Endodermal cell (in vitro differentiated cells): ENCODE results near the gene NTRK3. TPM values are rescaled to one million over a fixed set of nuclear protein-coding genes. Genes with fewer than 3 reads are reported as not detected.

ENCODE experiments used
- DNase-seq: peaks from one replicate; pipeline ENCODE4 v3.0.0-alpha.2; 2017
- H3K27ac ChIP-seq: 2 replicates; pipeline ENCODE4 v1.5.1; 2013; ENCODE audit warnings: mild to moderate bottlenecking, low read depth, low read length, moderate library complexity
- H3K27me3 ChIP-seq: 2 replicates; pipeline ENCODE4 v1.6.1; 2013; ENCODE audit warnings: mild to moderate bottlenecking, low read length, moderate library complexity; ENCODE audit not compliant: insufficient read depth, control insufficient read depth, poor library complexity, severe bottlenecking
- H3K36me3 ChIP-seq: 2 replicates; pipeline ENCODE4 v1.7.0; 2013; ENCODE audit warnings: mild to moderate bottlenecking, low read length, moderate library complexity; ENCODE audit not compliant: control insufficient read depth, insufficient read depth
- H3K4me1 ChIP-seq: one replicate; pipeline ENCODE4 v1.7.0; 2013; ENCODE audit warnings: low read length; ENCODE audit not compliant: control insufficient read depth, insufficient read depth
- H3K4me3 ChIP-seq: 2 replicates; pipeline ENCODE4 v1.5.1; 2013; ENCODE audit warnings: mild to moderate bottlenecking, low read length, moderate library complexity
- H3K9ac ChIP-seq: 2 replicates; pipeline ENCODE4 v1.6.1; 2013; ENCODE audit warnings: mild to moderate bottlenecking, low read length, moderate library complexity; ENCODE audit not compliant: poor library complexity, severe bottlenecking; ENCODE audit errors: extremely low read depth
- H3K9me3 ChIP-seq: 2 replicates; pipeline ENCODE4 v1.6.1; 2013; ENCODE audit warnings: mild to moderate bottlenecking, low read length, moderate library complexity; ENCODE audit not compliant: control insufficient read depth
- H3K27ac Mint-ChIP-seq: 2 replicates; pipeline ENCODE4 v1.8.0; 2020; ENCODE audit warnings: mixed read lengths
- H3K27me3 Mint-ChIP-seq: 2 replicates; pipeline ENCODE4 v1.8.0; 2021; ENCODE audit warnings: mild to moderate bottlenecking, mixed read lengths; ENCODE audit not compliant: insufficient read depth
- H3K36me3 Mint-ChIP-seq: 2 replicates; pipeline ENCODE4 v1.8.0; 2020; ENCODE audit warnings: low read depth, mixed read lengths
- H3K4me1 Mint-ChIP-seq: 2 replicates; pipeline ENCODE4 v1.8.0; 2020; ENCODE audit warnings: mixed read lengths
- H3K4me3 Mint-ChIP-seq: 2 replicates; pipeline ENCODE4 v1.8.0; 2020; ENCODE audit warnings: mild to moderate bottlenecking, moderate library complexity, mixed read lengths
- H3K9me3 Mint-ChIP-seq: 2 replicates; pipeline ENCODE4 v1.8.0; 2020; ENCODE audit warnings: mild to moderate bottlenecking, mixed read lengths
- CTCF ChIP-seq: fragments of 200-600 bp; sonication (generic); conservative IDR thresholded peaks from 2 replicates; pipeline ENCODE4 v1.5.0; 2021; ENCODE audit warnings: antibody characterized with exemption, mild to moderate bottlenecking
- WGBS, 2 experiments: methylation state at CpG; one replicate each; pipeline versions ENCODE4 v1.1.5 to v1.1.7; 2013; ENCODE audit warnings: missing lambda C conversion rate in 2 of 2, mixed read lengths in 1 of 2; ENCODE audit not compliant: insufficient coverage in 1 of 2, insufficient read length in 1 of 2; 5-methylcytosine and 5-hydroxymethylcytosine counted together
- total RNA-seq, 2 donors: library from RNA; stranded (reverse); fragmentation: NEBNext Ultra II Directional in 1 of 2; extraction: Animal tissue kit (Norgen Biotek cat#: 25700) in 1 of 2; gene quantifications; 2 replicates in 1 of 2; 3 replicates in 1 of 2; pipeline ENCODE4 v1.2.1, GENCODE V29; 2021

NTRK3 gene
- total RNA-seq, 2 donors from 2014 or later: 0.11 to 0.86 TPM

- no peak overlapping the region for H3K27ac Mint-ChIP-seq
- Histone ChIP-seq H3K27ac (no peak overlapping the region), H3K9me3 (no peaks in the 10 kb centered on the region), H3K4me1 (no peaks in the 10 kb centered on the region), H3K36me3 (no peaks in the 10 kb centered on the region), H3K9ac (no peak overlapping the region), H3K27me3 (peaks cover 11% of the 10 kb centered on the region), H3K4me3 (no peak overlapping the region)
- TF ChIP-seq CTCF: peak; percentile 44
- H3K4me3 Mint-ChIP-seq: no peak overlapping the region
- peaks cover 13% of the 10 kb centered on the region for H3K27me3 Mint-ChIP-seq
- no peaks in the 10 kb centered on the region for H3K36me3 Mint-ChIP-seq
- H3K9me3 Mint-ChIP-seq: no peaks in the 10 kb centered on the region
- 80 to 88% methylated on average over 1 to 5 of the region's 5 CpGs for WGBS, 2 experiments
- DNase-seq: peak; percentile 60
- no peaks in the 10 kb centered on the region for H3K4me1 Mint-ChIP-seq
Observed at GRCh38 chr15:88241060-88241459, 15.5 kb downstream of the NTRK3 start.

GRCh38 chr15:88239594-88239993 is 16.9 kb downstream of the NTRK3 start:
- H3K9me3 ChIP-seq: no peaks in the 10 kb centered on the region
- H3K4me1 ChIP-seq: no peaks in the 10 kb centered on the region
- no peak for TF ChIP-seq CTCF
- H3K4me1 Mint-ChIP-seq: no peaks in the 10 kb centered on the region
- H3K9ac ChIP-seq: no peak overlapping the region
- H3K27me3 ChIP-seq: no peaks in the 10 kb centered on the region
- no peak for DNase-seq
- H3K27me3 Mint-ChIP-seq: peaks cover 2% of the 10 kb centered on the region
- no peaks in the 10 kb centered on the region for H3K36me3 Mint-ChIP-seq
- H3K4me3 ChIP-seq: no peak overlapping the region
- H3K9me3 Mint-ChIP-seq: no peaks in the 10 kb centered on the region
- WGBS, 2 experiments: 94 to 100% methylated on average over 1 to 9 of the region's 9 CpGs
- H3K27ac ChIP-seq: no peak overlapping the region
- H3K4me3 Mint-ChIP-seq: no peak overlapping the region
- no peaks in the 10 kb centered on the region for H3K36me3 ChIP-seq
- H3K27ac Mint-ChIP-seq: no peak overlapping the region

- H3K9ac ChIP-seq: no peak overlapping the region
- 86 to 89% methylated on average over 7 to 8 of the region's 8 CpGs for WGBS, 2 experiments
- no peaks in the 10 kb centered on the region for H3K36me3 ChIP-seq
- H3K27me3 ChIP-seq: no peaks in the 10 kb centered on the region
- no peak for DNase-seq
- no peaks in the 10 kb centered on the region for H3K36me3 Mint-ChIP-seq
- no peak overlapping the region for H3K27ac Mint-ChIP-seq
- no peaks in the 10 kb centered on the region for H3K4me1 ChIP-seq
- H3K9me3 ChIP-seq: no peaks in the 10 kb centered on the region
- H3K4me1 Mint-ChIP-seq: no peaks in the 10 kb centered on the region
- no peak overlapping the region for H3K4me3 Mint-ChIP-seq
- no peak overlapping the region for H3K27ac ChIP-seq
- TF ChIP-seq CTCF: no peak
- H3K27me3 Mint-ChIP-seq: peaks cover 2% of the 10 kb centered on the region
- no peaks in the 10 kb centered on the region for H3K9me3 Mint-ChIP-seq
- H3K4me3 ChIP-seq: no peak overlapping the region
Observed at GRCh38 chr15:88238618-88239430, 17.7 kb downstream of the NTRK3 start.
